IMR-90 (cell line): ENCODE measurements around the gene KIF13A. TPM values are rescaled to one million over a fixed set of nuclear protein-coding genes. Genes with fewer than 3 reads are reported as not detected.

Source experiments
- ATAC-seq: fragments of 200-7000 bp; cut with Tn5 transposase; 2 replicates; pipeline ENCODE4 v1.9.1; 2020; ENCODE audit warnings: low read depth, mild to moderate bottlenecking, moderate library complexity
- BruUV-seq: library from RNA; stranded (reverse); fragments of 400-500 nt; replicated peaks from 2 replicates; lab custom pipeline; 2021; lab: Mats Ljungman, UMichigan
- CTCF ChIA-PET: fragments of 300-600 bp; formaldehyde crosslinking; extraction: SDS; loops from one replicate; lab custom pipeline; 2021; ENCODE audit warnings: antibody characterized with exemption; lab: Yijun Ruan, JAX
- POLR2A ChIA-PET: fragments of 300-600 bp; sonication (Branson Sonifier 250); formaldehyde crosslinking; loops from one replicate; lab custom pipeline; 2022; ENCODE audit warnings: antibody characterized with exemption; ENCODE audit not compliant: unreplicated experiment; lab: Charles Lee
- DNase-seq: peaks from one replicate; pipeline ENCODE4 v3.0.0; 2013
- H2AFZ ChIP-seq: replicated peaks from 2 replicates; pipeline ENCODE3; 2013; ENCODE audit warnings: low read length, mild to moderate bottlenecking; ENCODE audit not compliant: poor library complexity
- H2AK5ac ChIP-seq: 2 replicates; pipeline ENCODE4 v1.6.1; 2013; ENCODE audit warnings: low read depth, low read length, inconsistent platforms
- H2AK9ac ChIP-seq: replicated peaks from 2 replicates; pipeline ENCODE3; 2013; ENCODE audit warnings: mild to moderate bottlenecking, low read depth, low read length, moderate library complexity; ENCODE audit not compliant: poor library complexity
- H2BK120ac ChIP-seq: 2 replicates; pipeline ENCODE4 v1.6.1; 2013; ENCODE audit warnings: low read depth, low read length, inconsistent platforms
- H2BK15ac ChIP-seq: 3 replicates; pipeline ENCODE4 v1.6.1; 2013; ENCODE audit warnings: low read depth, low read length, inconsistent platforms
- H2BK20ac ChIP-seq: 2 replicates; pipeline ENCODE4 v1.6.1; 2013; ENCODE audit warnings: low read depth, mild to moderate bottlenecking, inconsistent platforms, low read length, moderate library complexity
- H2BK5ac ChIP-seq: 2 replicates; pipeline ENCODE4 v1.6.1; 2013; ENCODE audit warnings: mild to moderate bottlenecking, low read depth, low read length, inconsistent platforms; ENCODE audit not compliant: poor library complexity, severe bottlenecking
- H3K14ac ChIP-seq: replicated peaks from 2 replicates; pipeline ENCODE4 v1.6.1; 2013; ENCODE audit warnings: low read depth, low read length, inconsistent platforms
- H3K18ac ChIP-seq: 2 replicates; pipeline ENCODE4 v1.6.1; 2013; ENCODE audit warnings: low read depth, low read length, control low read depth
- H3K23ac ChIP-seq: 2 replicates; pipeline ENCODE4 v1.6.1; 2013; ENCODE audit warnings: low read depth, low read length, inconsistent platforms
- H3K27ac ChIP-seq: 2 replicates; pipeline ENCODE4 v1.5.1; 2013; ENCODE audit warnings: mild to moderate bottlenecking, control low read depth, low read length; ENCODE audit not compliant: insufficient read depth
- H3K27me3 ChIP-seq: 2 replicates; pipeline ENCODE4 v1.6.1; 2013; ENCODE audit warnings: low read length; ENCODE audit not compliant: control insufficient read depth, insufficient read depth
- H3K36me3 ChIP-seq: 2 replicates; pipeline ENCODE4 v1.6.1; 2013; ENCODE audit warnings: low read length, mixed read lengths; ENCODE audit not compliant: control insufficient read depth, insufficient read depth
- H3K4ac ChIP-seq: 2 replicates; pipeline ENCODE4 v1.6.1; 2013; ENCODE audit warnings: low read depth, low read length, inconsistent platforms
- H3K4me1 ChIP-seq: 2 replicates; pipeline ENCODE4 v1.6.1; 2013; ENCODE audit warnings: low read length, mixed read lengths; ENCODE audit not compliant: control insufficient read depth, insufficient read depth
- H3K4me2 ChIP-seq: 2 replicates; pipeline ENCODE4 v1.6.1; 2013; ENCODE audit warnings: low read depth, mild to moderate bottlenecking, control low read depth, low read length, moderate library complexity
- H3K4me3 ChIP-seq: 2 replicates; pipeline ENCODE4 v1.5.1; 2013; ENCODE audit warnings: low read depth, mild to moderate bottlenecking, control low read depth, low read length, moderate library complexity; ENCODE audit not compliant: insufficient read depth
- H3K56ac ChIP-seq: 2 replicates; pipeline ENCODE4 v1.6.1; 2013; ENCODE audit warnings: low read length, inconsistent platforms; ENCODE audit not compliant: insufficient read depth; ENCODE audit errors: extremely low read depth
- H3K79me1 ChIP-seq, 2 experiments: 2 replicates each; pipeline ENCODE4 v1.6.1; 2013; ENCODE audit warnings: low read length in 2 of 2, inconsistent platforms in 1 of 2, low read depth in 1 of 2
- H3K9ac ChIP-seq: 2 replicates; pipeline ENCODE4 v1.6.1; 2013; ENCODE audit warnings: low read depth, low read length, control low read depth
- H3K9me1 ChIP-seq: 2 replicates; pipeline ENCODE4 v1.6.1; 2013; ENCODE audit warnings: low read length, inconsistent platforms; ENCODE audit not compliant: insufficient read depth
- H3K9me3 ChIP-seq: 2 replicates; pipeline ENCODE4 v1.6.1; 2013; ENCODE audit warnings: low read length; ENCODE audit not compliant: control insufficient read depth, insufficient read depth
- H4K20me1 ChIP-seq: 2 replicates; pipeline ENCODE4 v1.6.1; 2013; ENCODE audit warnings: low read length, inconsistent platforms; ENCODE audit not compliant: insufficient read depth
- H4K5ac ChIP-seq: 2 replicates; pipeline ENCODE4 v1.6.1; 2013; ENCODE audit warnings: mild to moderate bottlenecking, low read depth, low read length, control low read depth
- H4K8ac ChIP-seq, 2 experiments: 2 replicates each; pipeline ENCODE4 v1.6.1; 2013; ENCODE audit warnings: low read depth in 2 of 2, low read length in 2 of 2, control low read depth in 1 of 2, inconsistent platforms in 1 of 2
- H4K91ac ChIP-seq: 2 replicates; pipeline ENCODE4 v1.6.1; 2013; ENCODE audit warnings: low read depth, low read length, inconsistent platforms; ENCODE audit not compliant: insufficient read depth
- BHLHE40 ChIP-seq: fragments of 150-350 bp; IDR thresholded peaks from 2 replicates; pipeline ENCODE4 v1.6.1; 2016; ENCODE audit warnings: mild to moderate bottlenecking, low read depth, low read length
- CEBPB ChIP-seq: IDR thresholded peaks from 2 replicates; pipeline ENCODE4 v1.6.1; 2012; ENCODE audit warnings: low read depth, low read length, improper control_type of control experiment
- CHD1 ChIP-seq: IDR thresholded peaks from 2 replicates; pipeline ENCODE4 v1.6.1; 2012; ENCODE audit warnings: low read depth, low read length, improper control_type of control experiment
- CTCF ChIP-seq: conservative IDR thresholded peaks from 2 replicates; pipeline ENCODE4 v1.5.1; 2012; ENCODE audit warnings: mild to moderate bottlenecking, low read depth, low read length, improper control_type of control experiment
- ELK1 ChIP-seq: fragments of 150-350 bp; IDR thresholded peaks from 2 replicates; pipeline ENCODE4 v1.6.1; 2016; ENCODE audit warnings: low read depth, mild to moderate bottlenecking, low read length, moderate library complexity, borderline replicate concordance
- FOS ChIP-seq: fragments of 150-350 bp; IDR thresholded peaks from 2 replicates; pipeline ENCODE4 v1.6.1; 2016; ENCODE audit warnings: low read depth, low read length
- MAFK ChIP-seq: IDR thresholded peaks from 2 replicates; pipeline ENCODE4 v1.6.1; 2012; ENCODE audit warnings: low read depth, low read length, improper control_type of control experiment
- MAZ ChIP-seq: IDR thresholded peaks from 2 replicates; pipeline ENCODE4 v1.6.1; 2012; ENCODE audit warnings: low read depth, mild to moderate bottlenecking, low read length, improper control_type of control experiment, moderate library complexity, borderline replicate concordance
- MXI1 ChIP-seq: IDR thresholded peaks from 2 replicates; pipeline ENCODE4 v1.6.1; 2012; ENCODE audit warnings: low read depth, mild to moderate bottlenecking, low read length, moderate library complexity, borderline replicate concordance
- NFE2L2 ChIP-seq: fragments of 150-350 bp; IDR thresholded peaks from 2 replicates; pipeline ENCODE4 v1.6.1; 2016; ENCODE audit warnings: low read depth, mild to moderate bottlenecking, low read length
- POLR2A ChIP-seq: IDR thresholded peaks from 2 replicates; pipeline ENCODE4 v1.6.1; 2012; ENCODE audit warnings: mild to moderate bottlenecking, low read depth, low read length
- RCOR1 ChIP-seq: IDR thresholded peaks from 2 replicates; pipeline ENCODE4 v1.6.1; 2012; ENCODE audit warnings: mild to moderate bottlenecking, low read length, improper control_type of control experiment; ENCODE audit not compliant: insufficient replicate concordance
- RFX5 ChIP-seq: IDR thresholded peaks from 2 replicates; pipeline ENCODE4 v1.8.0; 2012; ENCODE audit warnings: low read depth, mild to moderate bottlenecking, low read length, moderate library complexity
- SMC3 ChIP-seq: fragments of 150-350 bp; IDR thresholded peaks from 2 replicates; pipeline ENCODE4 v1.6.1; 2016; ENCODE audit warnings: low read depth, mild to moderate bottlenecking, antibody characterized with exemption, low read length, moderate library complexity
- USF2 ChIP-seq: fragments of 150-350 bp; IDR thresholded peaks from 2 replicates; pipeline ENCODE4 v1.6.1; 2017; ENCODE audit warnings: mild to moderate bottlenecking, antibody characterized with exemption, low read length, low read depth
- dilution Hi-C: fragments of 300-500 bp; cut with HindIII; formaldehyde crosslinking; loops from one replicate; pipeline ENCODE4 v1.14.3; 2018; ENCODE audit warnings: low sequenced_read_pairs; ENCODE audit not compliant: unreplicated experiment
- in situ Hi-C: fragments of 300-500 bp; cut with MboI; formaldehyde crosslinking; loops from 3 replicates; pipeline ENCODE4 v1.14.3; 2019; ENCODE audit warnings: low sequenced_read_pairs, inconsistent platforms, mixed read lengths
- intact Hi-C: fragments of 100-400 bp; cut with micrococcal nuclease; formaldehyde crosslinking; loops from 2 replicates; pipeline ENCODE4 v1.10.0; 2022
- polyA plus RNA-seq, 3 experiments: library from polyadenylated mRNA; depleted of rRNA; stranded (reverse); fragments of >200 nt; gene quantifications; 2 replicates each; pipeline ENCODE4 v1.2.3, GENCODE V29; 2012; ENCODE audit warnings: low replicate concordance in 1 of 3
- total RNA-seq: library from RNA; depleted of rRNA; stranded (reverse); fragments of >200 nt; gene quantifications from 2 replicates; pipeline ENCODE4 v1.2.3, GENCODE V29; 2012

The KIF13A gene
- total and polyA plus RNA-seq, 2 of the 4 experiments (the other 2 are of a cell fraction): 23.3 to 51.8 TPM

GRCh38 chr6:17912521-17912920 lies 74.9 kb downstream of the KIF13A start:
- CTCF ChIA-PET: no interaction called here
- H3K9me3 ChIP-seq: no peaks in the 10 kb centered on the region
- H3K18ac ChIP-seq: no peak overlapping the region
- peak overlapping the region in 1 of 2 experiments; percentile 32; a peak in 1 of 4 replicates for H4K8ac ChIP-seq
- no peak overlapping the region for H2AK9ac ChIP-seq
- no peak overlapping the region for H3K9ac ChIP-seq
- dilution Hi-C loops: no loop called here
- BruUV-seq: no TSS peak
- H3K36me3 ChIP-seq: peaks cover 1% of the 10 kb centered on the region; the same call in 1 of the 2 replicates
- no peaks in the 10 kb centered on the region for H3K27me3 ChIP-seq
- H3K14ac ChIP-seq: no peak overlapping the region; the same call in 1 of the 2 replicates
- peaks cover 11% of the 10 kb centered on the region for H3K4me1 ChIP-seq
- H3K9me1 ChIP-seq: peaks cover 12% of the 10 kb centered on the region
- no peak for ATAC-seq
- intact Hi-C loops: no loop called here
- POLR2A ChIA-PET: no interaction called here
- peak overlapping the region; percentile 17; the same call in 1 of the 2 replicates for H2BK120ac ChIP-seq
- H3K79me1 ChIP-seq: peaks cover 22 to 75% of the 10 kb centered on the region in 2 experiments
- in situ Hi-C loops: no loop called here
- H2BK5ac ChIP-seq: no peak overlapping the region
- no peak overlapping the region for H2BK15ac ChIP-seq
- no peak overlapping the region for H3K4me2 ChIP-seq
- TF ChIP-seq CTCF: no peak
- TF ChIP-seq USF2: no peak
- TF ChIP-seq ELK1: no peak
- no peak for TF ChIP-seq BHLHE40
- TF ChIP-seq MXI1: no peak
- TF ChIP-seq CEBPB: no peak
- no peak for TF ChIP-seq CHD1
- no peak for TF ChIP-seq FOS
- TF ChIP-seq NFE2L2: no peak
- TF ChIP-seq RCOR1: no peak
- no peak for TF ChIP-seq SMC3
- TF ChIP-seq MAFK: no peak
- TF ChIP-seq RFX5: no peak
- no peak for TF ChIP-seq MAZ
- no peak for TF ChIP-seq POLR2A
- H2AFZ ChIP-seq: no peak overlapping the region
- H3K4me3 ChIP-seq: no peak overlapping the region
- no peak overlapping the region for H3K56ac ChIP-seq
- peaks cover 4% of the 10 kb centered on the region; the same call in 1 of the 2 replicates for H4K20me1 ChIP-seq
- no peak for DNase-seq
- no peak overlapping the region; the same call in 1 of the 2 replicates for H2AK5ac ChIP-seq
- no peak overlapping the region for H3K23ac ChIP-seq
- no peak overlapping the region for H4K91ac ChIP-seq
- H4K5ac ChIP-seq: no peak overlapping the region; the same call in 1 of the 2 replicates
- no peak overlapping the region for H2BK20ac ChIP-seq
- no peak overlapping the region for H3K27ac ChIP-seq
- no peak overlapping the region for H3K4ac ChIP-seq
